K562 (cell line): ENCODE data around the gene ANXA8. TPM values are rescaled to one million over a fixed set of nuclear protein-coding genes. Genes with fewer than 3 reads are reported as not detected.

Experiments used
- ATAC-seq: fragments of 200-7000 bp; cut with Tn5 transposase; 3 replicates; pipeline ENCODE4 v1.9.1; 2020; ENCODE audit warnings: moderate library complexity
- BruUV-seq: library from RNA; stranded (reverse); fragments of 400-500 nt; replicated peaks from 2 replicates; lab custom pipeline; 2021; lab: Mats Ljungman, UMichigan
- CTCF ChIA-PET: fragments of 300-600 bp; formaldehyde crosslinking; extraction: SDS; loops from one replicate; lab custom pipeline; 2021; ENCODE audit warnings: low intra/inter-chr PET ratio; lab: Yijun Ruan, JAX
- POLR2A ChIA-PET: fragments of 300-600, 350-650 bp; sonication (Branson Sonifier 250); formaldehyde crosslinking; extraction: SDS; loops from one replicate; lab custom pipeline; 2021; ENCODE audit warnings: antibody characterized with exemption, inconsistent platforms; lab: Yijun Ruan, JAX
- DNase-seq, 4 experiments: peaks; one replicate each; pipeline versions ENCODE4 v3.0.0 to v3.0.0-alpha.2; 2011 to 2018; ENCODE audit warnings: low spot score in 3 of 4, mixed read lengths in 3 of 4; ENCODE audit errors: extremely low read depth in 1 of 4
- FAIRE-seq: peaks from 2 replicates; lab custom pipeline; 2011; peaks lifted over from hg19 to GRCh38; lab: Jason Lieb, UNC
- H2AFZ ChIP-seq: 2 replicates; pipeline ENCODE4 v1.6.0; 2011; ENCODE audit warnings: low read depth, low read length, control low read depth, inconsistent platforms
- H3K27ac ChIP-seq: fragments of 200-600 bp; 3 replicates; pipeline ENCODE4 v1.8.0; 2011; ENCODE audit warnings: low read depth, mild to moderate bottlenecking, control low read depth, inconsistent platforms, low read length, moderate library complexity, mixed read lengths; ENCODE audit errors: extremely low read depth
- H3K27me3 ChIP-seq, 2 experiments: fragments of 300-600 bp in 1 of 2; 2 replicates in 1 of 2; 3 replicates in 1 of 2; pipeline versions ENCODE4 v1.6.0 to v1.8.0; 2011; ENCODE audit warnings: inconsistent platforms in 2 of 2, low read length in 2 of 2, mild to moderate bottlenecking in 1 of 2, mixed read lengths in 1 of 2, moderate library complexity in 1 of 2; ENCODE audit not compliant: control insufficient read depth in 2 of 2, insufficient read depth in 2 of 2
- H3K36me3 ChIP-seq: fragments of 300-600 bp; 3 replicates; pipeline ENCODE4 v1.8.0; 2011; ENCODE audit warnings: mild to moderate bottlenecking, low read length, inconsistent platforms; ENCODE audit not compliant: control insufficient read depth, insufficient read depth
- H3K4me1 ChIP-seq, 2 experiments: fragments of 200-600 bp in 1 of 2; replicated peaks in 1 of 2; 2 replicates in 1 of 2; 3 replicates in 1 of 2; pipeline versions ENCODE4 v1.5.1 to v1.8.0; 2011; ENCODE audit warnings: inconsistent platforms in 2 of 2, low read length in 2 of 2, mild to moderate bottlenecking in 1 of 2, mixed read lengths in 1 of 2, moderate library complexity in 1 of 2; ENCODE audit not compliant: control insufficient read depth in 2 of 2, insufficient read depth in 2 of 2
- H3K4me2 ChIP-seq: 2 replicates; pipeline ENCODE4 v1.6.1; 2011; ENCODE audit warnings: low read length, control low read depth, inconsistent platforms, mixed read lengths; ENCODE audit not compliant: insufficient read depth
- H3K4me3 ChIP-seq: fragments of 200-600 bp; sonication (generic), shearing (Covaris generic); 2 replicates; pipeline ENCODE4 v1.5.1; 2016; ENCODE audit warnings: control low read depth, inconsistent platforms
- H3K79me2 ChIP-seq: fragments of 200-600 bp; 3 replicates; pipeline ENCODE4 v1.8.0; 2011; ENCODE audit warnings: low read length, inconsistent platforms; ENCODE audit not compliant: control insufficient read depth, insufficient read depth
- H3K9ac ChIP-seq, 2 experiments: 2 replicates each; pipeline versions ENCODE4 v1.6.0 to v1.6.1; 2011; ENCODE audit warnings: low read depth in 2 of 2, low read length in 2 of 2, control low read depth in 1 of 2, inconsistent platforms in 1 of 2, mild to moderate bottlenecking in 1 of 2, mixed read lengths in 1 of 2; ENCODE audit not compliant: insufficient read depth in 1 of 2
- H3K9me1 ChIP-seq: one replicate; pipeline ENCODE4 v1.6.0; 2011; ENCODE audit warnings: inconsistent platforms, mild to moderate bottlenecking, low read length, moderate library complexity; ENCODE audit not compliant: control insufficient read depth, insufficient read depth
- H3K9me3 ChIP-seq: replicated peaks from 2 replicates; pipeline ENCODE4 v1.5.1; 2011; ENCODE audit warnings: low read depth, low read length, inconsistent platforms; ENCODE audit not compliant: control insufficient read depth, insufficient read depth
- H4K20me1 ChIP-seq: replicated peaks from 2 replicates; pipeline ENCODE4 v1.6.1; 2011; ENCODE audit warnings: low read length, inconsistent platforms, mixed read lengths; ENCODE audit not compliant: control insufficient read depth, insufficient read depth
- ARID4B ChIP-seq: sonication (generic); formaldehyde crosslinking; IDR thresholded peaks from 2 replicates; pipeline ENCODE4 v1.8.0; 2022; ENCODE audit warnings: mild to moderate bottlenecking, missing genetic modification reagents
- CBFA2T3 ChIP-seq: fragments of 450-650 bp; IDR thresholded peaks from 2 replicates; pipeline ENCODE4 v1.6.1; 2017
- GABPB1 ChIP-seq: sonication (generic); formaldehyde crosslinking; IDR thresholded peaks from 2 replicates; pipeline ENCODE4 v1.8.0; 2022; ENCODE audit warnings: mild to moderate bottlenecking, missing genetic modification reagents
- HMGN3 ChIP-seq: IDR thresholded peaks from 2 replicates; pipeline ENCODE4 v1.6.1; 2011; ENCODE audit warnings: borderline replicate concordance, low read depth, mild to moderate bottlenecking, mixed read lengths, low read length; ENCODE audit not compliant: insufficient read length; ENCODE audit errors: extremely low read depth
- MLX ChIP-seq, 2 experiments: fragments of 450-650 bp in 1 of 2; sonication (generic) in 1 of 2; formaldehyde crosslinking; conservative IDR thresholded peaks; 2 replicates each; pipeline versions ENCODE4 v1.4.0 to v1.8.1; 2020 to 2022; ENCODE audit warnings: mild to moderate bottlenecking in 1 of 2, missing genetic modification reagents in 1 of 2
- NR2C1 ChIP-seq, 2 experiments: fragments of 450-650 bp; IDR thresholded peaks; 2 replicates each; pipeline ENCODE4 v1.6.1; 2017; ENCODE audit warnings: mild to moderate bottlenecking in 2 of 2, antibody characterized with exemption in 1 of 2, inconsistent platforms in 1 of 2, missing compliant biosample characterization in 1 of 2, missing genetic modification characterization in 1 of 2
- RBM14 ChIP-seq: fragments of 200-400 bp; formaldehyde crosslinking; IDR thresholded peaks from 2 replicates; pipeline ENCODE4 v1.6.1; 2018; ENCODE audit warnings: low read depth, mild to moderate bottlenecking, low read length, moderate library complexity, borderline replicate concordance; ENCODE audit not compliant: insufficient read depth
- SMAD1 ChIP-seq: fragments of 150-350 bp; IDR thresholded peaks from 2 replicates; pipeline ENCODE4 v1.6.1; 2014; ENCODE audit warnings: low read length, low read depth; ENCODE audit not compliant: partially characterized antibody
- SMARCA4 ChIP-seq: fragments of 450-650 bp; IDR thresholded peaks from 2 replicates; pipeline ENCODE4 v1.6.1; 2016
- ZNF507 ChIP-seq: conservative IDR thresholded peaks from 2 replicates; pipeline ENCODE4 v1.6.1; 2017; ENCODE audit warnings: missing genetic modification characterization, missing compliant biosample characterization
- ZNF561 ChIP-seq: fragments of 450-650 bp; formaldehyde crosslinking; conservative IDR thresholded peaks from 2 replicates; pipeline ENCODE4 v1.4.0; 2020; ENCODE audit warnings: mild to moderate bottlenecking, moderate library complexity
- WGBS: fragments of 100-300 bp; shearing (Covaris generic); methylation state at CpG from one replicate; pipeline ENCODE4 v1.1.6; 2016; ENCODE audit warnings: low coverage, mixed read lengths; ENCODE audit not compliant: insufficient coverage; ENCODE audit errors: missing lambda C conversion rate; 5-methylcytosine and 5-hydroxymethylcytosine counted together
- in situ Hi-C: fragments of 300-500 bp; cut with MboI; formaldehyde crosslinking; loops from 4 replicates; pipeline ENCODE4 v1.15.0; 2018; ENCODE audit warnings: inconsistent platforms, mixed read lengths
- intact Hi-C: fragments of 100-400 bp; cut with micrococcal nuclease; formaldehyde crosslinking; loops from 2 replicates; pipeline ENCODE4 v1.14.2; 2022
- polyA plus RNA-seq, 8 experiments: library from polyadenylated mRNA; depleted of rRNA in 4 of 8; stranded (reverse) in 5 of 8; unstranded in 3 of 8; fragments of >200 nt; fragmentation: Nextera tagmentation in 2 of 8; fragmentation: Illumina TruSeq in 1 of 8; extraction: Ambion mirVana in 2 of 8; extraction: Trizol in 1 of 8; gene quantifications; 2 replicates each; pipeline versions ENCODE4 v1.2.1 to v1.2.3, GENCODE V29; 2011 to 2014; ENCODE audit warnings: inconsistent platforms in 1 of 8, missing spikeins in 1 of 8
- total RNA-seq, 7 experiments: library from RNA; depleted of rRNA in 6 of 7; stranded (reverse); fragments of >200 nt in 6 of 7; fragmentation: Illumina TruSeq in 2 of 7; extraction: Trizol in 2 of 7; gene quantifications; 2 replicates each; pipeline versions ENCODE4 v1.2.1 to v1.2.3, GENCODE V29; 2011 to 2021; ENCODE audit warnings: low replicate concordance in 1 of 7
- TF ChIP-seq, protein P1 (sequence below): fragments of 250-450 bp; sonication (Bioruptor Pico); IDR thresholded peaks from 2 replicates; pipeline ENCODE4 v1.5.0; 2021; ENCODE audit warnings: mild to moderate bottlenecking, moderate library complexity

ANXA8 gene
- total and polyA plus RNA-seq, 9 of the 15 experiments (the other 6 are each of a cell fraction or from before 2014, with no cell fraction given) = not detected

GRCh38 chr10:47454008-47454779 lies 29.7 kb downstream of the ANXA8 start:
- no peaks in the 10 kb centered on the region; the same call in 1 of the 2 replicates for H4K20me1 ChIP-seq
- ATAC-seq (no peak), FAIRE-seq (no peak), DNase-seq (peak in 1 of 4 experiments; percentile 5)
- no peaks in the 10 kb centered on the region for H3K79me2 ChIP-seq
- H3K27me3 ChIP-seq = peaks cover 21 to 62% of the 10 kb centered on the region in 2 experiments; a peak in 4 of 5 replicates
- H3K4me2 ChIP-seq = no peak overlapping the region
- no peaks in the 10 kb centered on the region for H3K9me1 ChIP-seq
- H3K27ac ChIP-seq = no peak overlapping the region
- CTCF ChIA-PET = no interaction called here
- no peaks in the 10 kb centered on the region for H3K9me3 ChIP-seq
- H3K9ac ChIP-seq = no peak overlapping the region
- H3K36me3 ChIP-seq = no peaks in the 10 kb centered on the region
- no peak overlapping the region for H3K4me3 ChIP-seq
- 0% methylated on average over 10 of the region's 10 CpGs for WGBS
- H2AFZ ChIP-seq = no peak overlapping the region
- BruUV-seq = no TSS peak
- POLR2A ChIA-PET = no interaction called here
- in situ Hi-C loops (no loop called here), intact Hi-C loops (loop anchor here (5.0 kb wide), 1 partner anchor 92 kb away; no protein-coding TSS in a partner anchor)
- peaks cover 0 to 8% of the 10 kb centered on the region in 2 experiments; a peak in 1 of 5 replicates for H3K4me1 ChIP-seq
- TF ChIP-seq ZNF561 (no peak), NR2C1 (IDR thresholded peaks at IDR 0.05) (no peak), NR2C1 (tag; IDR thresholded peaks at IDR 0.05) (no peak), ARID4B (no peak), RBM14 (no peak), HMGN3 (no peak), ZNF507 (no peak), MLX (CRISPR knock-in tag; conservative IDR thresholded peaks at IDR 0.05) (no peak), SMARCA4 (no peak), SMAD1 (no peak), CBFA2T3 (no peak), GABPB1 (CRISPR knock-in tag) (no peak)
- TF ChIP-seq, protein P1, sequence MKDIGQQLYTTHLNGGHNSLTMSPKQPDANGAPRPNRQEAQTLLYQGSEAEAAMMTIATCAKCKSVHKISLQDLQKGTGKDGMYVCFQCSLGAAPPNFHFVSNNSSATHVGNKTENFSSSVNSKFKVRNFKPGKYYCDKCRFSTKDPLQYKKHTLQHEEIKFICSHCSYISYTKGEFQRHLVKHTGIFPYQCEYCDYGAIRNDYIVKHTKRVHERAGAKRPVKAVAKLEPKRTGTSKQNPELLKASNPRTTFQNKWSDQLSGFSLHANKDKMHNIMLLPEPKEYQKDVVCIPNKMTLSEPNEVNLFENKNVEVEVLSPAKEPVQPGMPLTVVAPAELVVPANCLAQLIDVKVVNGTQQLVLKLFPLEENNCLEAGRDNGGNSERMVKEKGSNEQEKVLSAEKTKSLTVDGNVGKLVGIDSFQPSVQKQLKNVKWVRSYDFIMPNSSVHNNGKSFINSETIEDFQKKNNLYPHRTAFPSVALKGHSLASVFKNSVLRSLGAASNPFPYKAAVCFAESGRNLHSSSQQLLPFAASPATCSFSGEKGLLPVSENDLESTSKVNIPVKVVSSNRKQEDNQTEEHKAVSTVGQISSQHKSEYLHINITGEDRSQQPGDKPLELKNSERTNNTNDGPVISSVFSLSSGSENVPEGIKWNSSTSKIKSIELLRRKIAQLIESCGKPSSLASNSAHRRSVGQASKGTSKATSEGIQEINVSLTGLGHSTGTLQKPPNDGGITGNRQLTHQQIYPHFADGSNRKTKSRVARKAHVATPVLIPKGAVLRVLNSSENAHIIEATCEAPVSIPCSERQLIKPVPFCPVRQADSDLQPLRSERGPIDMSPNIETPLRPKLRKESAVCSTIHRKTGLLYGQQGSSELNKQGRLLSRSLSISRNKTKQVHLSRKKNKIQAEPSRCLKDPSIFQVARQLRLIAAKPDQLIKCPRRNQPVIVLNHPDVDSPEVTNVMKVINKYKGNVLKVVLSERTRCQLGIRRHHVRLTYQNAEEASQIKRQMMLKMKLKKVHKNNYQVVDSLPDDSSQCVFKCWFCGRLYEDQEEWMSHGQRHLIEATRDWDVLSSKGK (CRISPR knock-in tag) = no peak
